Ovary (tissue), 9 donors: ENCODE data around the gene ACYP2. TPM values are rescaled to one million over a fixed set of nuclear protein-coding genes. Genes with fewer than 3 reads are reported as not detected.

Source experiments
- DNase-seq, 5 donors: peaks; one replicate each; pipeline ENCODE4 v3.0.0-alpha.2; 2019 to 2020
- H3K27ac ChIP-seq, 2 donors: fragments of 200-600 bp; one replicate each; pipeline versions ENCODE4 v1.5.1 to v1.8.0; 2019 to 2022
- H3K27me3 ChIP-seq: fragments of 200-600 bp; one replicate; pipeline ENCODE4 v1.8.0; 2022
- H3K36me3 ChIP-seq: fragments of 200-600 bp; sonication (generic); one replicate; pipeline ENCODE4 v1.5.1; 2019
- H3K4me1 ChIP-seq: one replicate; pipeline ENCODE4 v1.8.1; 2013; ENCODE audit warnings: mild to moderate bottlenecking, moderate library complexity; ENCODE audit not compliant: insufficient read depth
- H3K4me3 ChIP-seq: fragments of 200-600 bp; sonication (generic); one replicate; pipeline ENCODE4 v1.5.1; 2017
- H3K9me3 ChIP-seq, 2 donors: fragments of 200-600 bp in 1 of 2; sonication (generic) in 1 of 2; one replicate each; pipeline versions ENCODE4 v1.5.1 to v1.8.1; 2013 to 2019; ENCODE audit warnings: mild to moderate bottlenecking in 1 of 2, moderate library complexity in 1 of 2
- CTCF ChIP-seq, 3 donors: fragments of 450-650 bp in 2 of 3; fragments of 200-600 bp in 1 of 3; IDR thresholded peaks; one replicate each; pipeline versions ENCODE4 v1.5.1 to v1.8.0; 2016 to 2022; ENCODE audit warnings: antibody characterized with exemption in 3 of 3, mild to moderate bottlenecking in 1 of 3
- EP300 ChIP-seq: sonication (generic); formaldehyde crosslinking; IDR thresholded peaks from one replicate; pipeline ENCODE4 v1.6.1; 2017; ENCODE audit warnings: antibody characterized with exemption
- POLR2A ChIP-seq: fragments of 450-650 bp; IDR thresholded peaks from one replicate; pipeline ENCODE4 v1.6.1; 2017; ENCODE audit warnings: antibody characterized with exemption, mild to moderate bottlenecking, moderate library complexity
- WGBS, 3 donors: extraction: QIAGEN DNeasy Blood & Tissue Kit in 1 of 3; methylation state at CpG; one replicate each; pipeline versions ENCODE4 v1.1.5 to v1.1.7; 2013 to 2017; 5-methylcytosine and 5-hydroxymethylcytosine counted together
- intact Hi-C, 4 donors: fragments of 100-400 bp; cut with DNase I; formaldehyde crosslinking; loops; one replicate each; pipeline versions ENCODE4 v1.11.0 to v1.15.1; 2022 to 2023
- polyA plus RNA-seq, 2 donors: library from polyadenylated mRNA; stranded (reverse); fragments of 200-250 nt in 1 of 2; fragments of 350-450 nt in 1 of 2; fragmentation: Illumina TruSeq in 1 of 2; extraction: RNeasy Lipid Tissue Mini Kit (QIAGEN cat#74804) in 1 of 2; gene quantifications; one replicate each; pipeline ENCODE4 v1.2.3, GENCODE V29; 2013 to 2014
- total RNA-seq, 7 donors: library from RNA; depleted of rRNA in 2 of 7; stranded (reverse); fragments of >200 nt in 2 of 7; fragmentation: NEBNext Ultra II Directional in 3 of 7; extraction: Animal tissue kit (Norgen Biotek cat#: 25700) in 3 of 7; gene quantifications; one replicate each; pipeline versions ENCODE4 v1.1.0 to v1.2.4, GENCODE V29; 2016 to 2023
- donor health status: DM: no; HTN: no; CAD: no; lungs with moderate emphysema.
- donor health status: DM: no; HTN: no; CAD: no.
- donor health status: Bipolar disorder and iron deficiency.
- donor health status: DM: yes; HTN: yes; CAD: no.
- donor health status: DM: no; HTN: no; CAD: no.
- donor health status: DM: yes; HTN: yes; CAD: no.

The ACYP2 gene
- total and polyA plus RNA-seq, 9 donors: 10.4 to 27.1 (median 13.9) TPM

GRCh38 chr2:54342603-54343002, 227.2 kb downstream of the ACYP2 start:
- Histone ChIP-seq H3K27ac (no peak overlapping the region), H3K9me3 (no peaks in the 10 kb centered on the region), H3K4me1 (no peaks in the 10 kb centered on the region), H3K27me3 (no peaks in the 10 kb centered on the region), H3K4me3 (no peak overlapping the region), H3K36me3 (no peaks in the 10 kb centered on the region)
- TF ChIP-seq EP300 (no peak), POLR2A (no peak), CTCF (IDR thresholded peaks at IDR 0.05) (no peak)
- 96% methylated on average over 2 of the region's 2 CpGs for WGBS, 3 donors
- no peak for DNase-seq
- intact Hi-C loops: no loop called here

DNA sequence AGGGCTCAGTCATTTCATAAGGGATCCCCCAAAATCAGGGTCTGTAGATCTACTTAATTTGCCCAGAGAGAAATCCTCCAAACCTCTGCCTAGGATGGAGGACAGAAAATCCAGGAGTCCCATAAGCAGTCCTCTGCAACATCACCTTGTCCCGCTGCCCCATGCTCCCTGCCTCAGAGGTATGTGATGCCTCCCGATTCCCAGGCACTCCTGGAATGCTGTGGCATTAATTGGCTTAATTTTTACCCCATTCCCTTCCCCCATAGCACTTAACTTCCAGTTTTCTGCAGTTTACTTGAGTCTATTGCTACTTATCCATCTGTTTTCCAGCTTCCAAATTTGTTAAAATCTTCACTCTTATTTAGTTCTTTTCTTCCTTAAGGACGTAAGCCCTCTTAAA, 232.2 kb downstream of the ACYP2 start:
- no peaks in the 10 kb centered on the region for H3K4me1 ChIP-seq
- intact Hi-C loops: no loop called here
- no peaks in the 10 kb centered on the region for H3K27me3 ChIP-seq
- DNase-seq: no peak
- whole genome bisulfite sequencing, 3 donors: 87 to 93% (median 91%) methylated on average over 3 of the region's 3 CpGs
- no peak overlapping the region for H3K4me3 ChIP-seq
- H3K36me3 ChIP-seq: no peaks in the 10 kb centered on the region
- TF ChIP-seq CTCF (IDR thresholded peaks at IDR 0.05) (no peak), POLR2A (no peak)
- no peak overlapping the region for H3K27ac ChIP-seq
- no peaks in the 10 kb centered on the region for H3K9me3 ChIP-seq

DNA sequence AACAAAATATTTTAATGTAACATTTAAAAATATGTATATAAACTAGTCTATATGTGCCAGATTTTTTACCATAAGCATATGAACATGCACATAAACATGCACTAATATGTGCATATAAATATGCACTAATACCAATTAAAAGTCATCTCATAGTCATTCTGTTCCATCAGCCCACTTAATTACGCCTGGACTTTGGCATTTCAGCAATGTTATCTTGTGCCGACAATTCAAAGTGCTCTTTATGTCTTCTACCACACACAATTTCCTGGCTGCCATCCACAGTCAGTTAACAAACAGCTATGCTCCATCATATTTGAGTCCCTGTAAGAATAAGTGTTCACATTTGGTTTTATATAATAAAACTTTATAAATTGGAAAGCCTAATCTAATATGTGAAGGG, 233.2 kb downstream of the ACYP2 start:
- no peak overlapping the region for H3K27ac ChIP-seq
- intact Hi-C loops: no loop called here

GRCh38 chr2:54350426-54350825, 235.0 kb downstream of the ACYP2 start:
- H3K4me3 ChIP-seq: no peak overlapping the region
- H3K36me3 ChIP-seq: no peaks in the 10 kb centered on the region
- H3K9me3 ChIP-seq: no peaks in the 10 kb centered on the region
- no peaks in the 10 kb centered on the region for H3K4me1 ChIP-seq
- H3K27me3 ChIP-seq: no peaks in the 10 kb centered on the region
- intact Hi-C loops: no loop called here
- 57 to 90% (median 83%) methylated on average over 3 of the region's 3 CpGs for whole genome bisulfite sequencing, 3 donors
- H3K27ac ChIP-seq: no peak overlapping the region
- no peak for TF ChIP-seq CTCF (IDR thresholded peaks at IDR 0.05)
- no peak for TF ChIP-seq EP300
- no peak for TF ChIP-seq POLR2A
- no peak for DNase-seq

More for the DNA sequence above, 233.2 kb downstream of the ACYP2 start:
- no peak for DNase-seq
- Histone ChIP-seq H3K27me3 (no peaks in the 10 kb centered on the region), H3K9me3 (no peaks in the 10 kb centered on the region), H3K4me1 (no peaks in the 10 kb centered on the region), H3K36me3 (no peaks in the 10 kb centered on the region), H3K4me3 (no peak overlapping the region)
- 43 to 49% (median 48%) methylated on average over 2 of the region's 2 CpGs for WGBS, 3 donors
- TF ChIP-seq EP300 (no peak), POLR2A (no peak), CTCF (IDR thresholded peaks at IDR 0.05) (no peak)

DNA sequence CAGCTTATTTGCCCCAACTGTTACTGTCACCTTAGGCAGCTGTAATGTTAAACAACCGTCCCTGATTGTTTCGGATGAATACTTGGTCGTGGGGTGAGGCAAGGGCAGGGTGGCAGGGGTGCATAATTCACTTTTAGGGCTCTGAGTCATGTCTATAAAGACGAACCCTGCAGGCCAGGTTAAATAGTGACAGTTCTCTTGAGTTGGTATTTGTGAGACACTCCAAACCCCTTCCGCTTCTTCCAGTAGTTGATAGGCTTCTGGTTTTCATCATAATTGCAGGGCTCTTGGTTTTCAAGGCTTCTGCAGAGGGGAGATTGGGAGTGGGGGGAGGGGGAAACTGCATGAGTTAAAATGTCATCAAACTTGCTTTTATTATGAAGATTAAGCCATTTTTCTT, 237.8 kb downstream of the ACYP2 start:
- Histone ChIP-seq H3K4me3 (no peak overlapping the region), H3K27ac (no peak overlapping the region), H3K36me3 (no peaks in the 10 kb centered on the region), H3K4me1 (no peaks in the 10 kb centered on the region), H3K27me3 (no peaks in the 10 kb centered on the region), H3K9me3 (no peaks in the 10 kb centered on the region)
- intact Hi-C loops: no loop called here
- no peak for DNase-seq
- 86 to 94% (median 88%) methylated on average over 5 of the region's 5 CpGs for WGBS, 3 donors
- TF ChIP-seq EP300 (no peak), CTCF (IDR thresholded peaks at IDR 0.05) (no peak), POLR2A (no peak)
